RPMI7951 (cell line): ENCODE results near the gene ARHGAP27. TPM values are rescaled to one million over a fixed set of nuclear protein-coding genes. Genes with fewer than 3 reads are reported as not detected.
"Not testable (repeated sequence)": the region's sequence is repeated elsewhere in the genome, so short reads cannot be mapped to it uniquely, and the experiment has no call there.

Source experiments
- DNase-seq: peaks from one replicate; pipeline ENCODE4 v3.0.0-alpha.2; 2012; ENCODE audit warnings: low read depth
- total RNA-seq: library from RNA; depleted of rRNA; stranded (reverse); fragments of >200 nt; shearing (Covaris generic); gene quantifications from 2 replicates; pipeline ENCODE4 v1.2.3, GENCODE V29; 2014

Gene ARHGAP27
- total RNA-seq, 1 experiment from 2014 or later: 0.72 TPM

GRCh38 chr17:45446872-45447625, 14.4 kb upstream of the ARHGAP27 start:
- DNase-seq: not testable (repeated sequence)

- DNase-seq: peak; percentile 58
These were observed 13.5 kb upstream of the ARHGAP27 start for GRCh38 chr17:45445901-45446743.

DNA sequence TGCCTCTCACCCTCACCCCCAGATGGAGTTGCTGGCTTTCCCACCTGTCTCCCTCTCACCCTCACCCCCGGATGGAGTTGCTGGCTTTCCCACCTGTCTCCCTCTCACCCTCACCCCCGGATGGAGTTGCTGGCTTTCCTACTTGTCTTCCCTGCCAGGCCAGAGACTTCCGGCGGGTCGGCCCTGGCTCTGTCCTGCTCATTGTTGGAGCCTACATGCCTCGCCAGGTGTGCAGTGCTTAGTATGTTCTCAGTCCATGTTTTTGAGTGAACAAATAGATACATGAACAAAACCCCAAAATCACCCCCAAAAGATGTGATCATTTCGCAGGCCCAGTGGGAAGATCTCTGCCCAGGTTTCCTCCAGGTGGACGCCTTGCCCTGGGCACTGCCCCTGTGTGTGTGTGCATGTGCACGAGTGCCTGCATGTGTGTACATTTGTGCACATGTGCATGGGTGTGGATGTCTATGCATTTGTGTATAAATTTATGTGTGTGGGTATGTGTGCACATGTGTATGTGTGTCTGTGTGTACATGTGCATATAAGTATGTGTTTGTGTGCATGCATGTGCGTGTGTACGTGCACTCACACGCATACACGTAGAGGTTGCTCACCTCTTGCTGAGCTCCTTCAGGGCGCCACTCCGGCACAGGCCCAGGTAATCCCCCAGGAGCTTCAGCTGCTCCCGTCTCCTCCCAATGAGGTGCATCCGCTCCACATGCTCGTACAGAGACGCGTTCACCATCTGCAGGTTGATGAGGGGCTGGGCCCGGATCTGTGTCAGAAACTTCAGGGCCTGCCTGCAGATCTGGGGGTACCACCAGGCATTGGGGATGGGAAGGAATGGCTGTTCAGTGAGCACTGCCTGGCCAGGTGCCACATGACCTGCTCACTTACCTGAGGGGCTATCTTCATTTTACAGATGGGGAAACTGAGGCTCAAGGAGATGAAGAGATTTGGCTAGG, 12.5 kb upstream of the ARHGAP27 start:
- DNase-seq: not testable (repeated sequence)

DNA sequence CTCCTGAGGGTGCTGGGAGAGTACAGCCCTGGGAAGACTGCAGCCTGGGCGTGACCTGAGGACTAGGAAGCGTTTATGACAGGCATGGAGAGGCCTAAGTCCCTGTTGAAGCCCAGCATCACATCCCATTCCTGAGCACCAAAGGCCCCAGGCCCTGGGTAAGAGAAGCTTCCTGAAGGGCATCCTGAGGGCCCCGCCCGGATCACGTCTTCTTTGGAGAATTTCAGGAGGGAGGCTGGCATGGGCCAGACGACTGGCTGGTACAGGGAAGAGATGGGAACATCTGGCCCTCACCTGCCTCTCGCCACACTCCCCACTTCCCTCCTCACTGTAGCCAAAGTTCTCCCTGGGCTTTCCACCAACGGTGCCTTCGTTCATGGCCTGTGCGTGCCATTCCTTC, 11.6 kb upstream of the ARHGAP27 start:
- not testable (repeated sequence) for DNase-seq

GRCh38 chr17:45443371-45444260, 10.9 kb upstream of the ARHGAP27 start:
- not testable (repeated sequence) for DNase-seq

GRCh38 chr17:45441526-45442310, 9.0 kb upstream of the ARHGAP27 start:
- DNase-seq: no peak

DNA sequence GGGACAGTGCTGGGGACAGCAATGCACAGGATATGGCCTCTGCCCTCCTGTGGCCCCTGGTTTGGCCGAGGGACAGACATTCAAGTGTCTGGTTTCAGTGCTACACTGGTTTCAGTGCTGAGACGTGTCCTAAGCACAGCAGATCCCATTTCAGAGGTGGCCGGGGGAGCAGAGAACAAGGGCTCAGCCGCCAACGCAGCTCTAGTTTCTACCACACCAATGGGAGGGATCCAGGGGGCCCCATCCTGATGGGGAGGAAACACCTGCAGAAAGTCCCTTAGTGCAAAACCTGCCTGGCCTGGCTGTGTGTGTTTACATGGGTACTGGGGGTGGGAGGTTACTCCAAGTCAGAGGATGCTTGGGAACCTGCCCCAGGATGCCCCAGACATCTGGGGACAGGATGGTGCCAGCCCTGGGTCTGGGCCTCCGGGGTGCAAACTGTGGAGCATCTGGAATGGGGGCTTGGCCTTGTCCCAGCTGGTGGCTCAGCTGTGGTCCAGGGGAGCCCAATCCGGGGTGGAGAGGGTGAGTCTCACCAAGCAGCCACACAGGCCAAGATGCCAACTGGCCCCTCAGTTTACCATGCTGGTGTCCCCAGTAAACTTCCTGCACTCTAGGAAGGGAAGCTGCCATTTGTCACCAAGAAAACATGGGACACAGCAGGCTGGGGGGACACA, 8.3 kb upstream of the ARHGAP27 start:
- DNase-seq: not testable (repeated sequence)

GRCh38 chr17:45440161-45440778, 7.6 kb upstream of the ARHGAP27 start:
- no peak for DNase-seq

GRCh38 chr17:45438931-45439610, 6.4 kb upstream of the ARHGAP27 start:
- no peak for DNase-seq

DNA sequence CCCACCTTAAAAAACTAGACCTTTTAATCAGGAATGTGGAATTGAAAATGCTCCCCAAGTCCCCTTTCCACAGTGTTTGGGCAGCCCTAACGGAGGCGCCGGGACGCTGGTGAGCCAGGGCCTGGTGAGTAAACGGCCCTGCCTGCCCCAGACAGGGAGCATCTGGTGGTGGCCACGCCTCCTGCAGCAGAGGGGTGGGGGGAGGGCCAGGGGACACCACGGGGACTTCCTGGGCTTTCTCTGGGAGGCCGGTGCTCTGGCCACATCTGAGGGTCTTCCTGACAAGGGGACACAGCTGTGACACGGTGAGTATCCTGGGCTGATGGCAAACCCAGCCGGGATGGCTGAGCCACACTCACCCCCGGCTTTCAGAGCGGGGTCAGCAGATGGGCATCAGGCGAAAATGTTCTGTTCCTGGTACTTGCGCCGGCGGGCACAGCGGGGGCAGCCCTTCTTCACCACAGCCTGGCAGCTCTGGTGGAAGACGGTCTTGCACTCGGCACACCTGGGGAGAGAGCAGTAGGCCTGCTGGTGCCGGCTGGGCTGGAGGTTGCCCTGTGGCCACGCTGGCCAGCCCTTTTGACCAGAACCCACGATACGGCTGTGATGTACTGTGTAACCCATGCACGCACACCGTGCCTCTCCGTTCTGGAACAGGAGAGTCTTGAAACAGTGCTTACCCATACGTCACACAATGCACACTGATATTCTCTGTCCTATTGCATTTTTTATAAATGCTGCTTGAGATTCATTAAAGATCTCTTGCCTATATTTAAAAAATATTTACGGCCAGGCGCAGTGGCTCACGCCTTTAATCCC, 5.0 kb upstream of the ARHGAP27 start:
- no peak for DNase-seq

GRCh38 chr17:45436625-45437464, 4.2 kb upstream of the ARHGAP27 start:
- no peak for DNase-seq

- DNase-seq: no peak
These were observed 3.5 kb upstream of the ARHGAP27 start for GRCh38 chr17:45436161-45436560.

DNA sequence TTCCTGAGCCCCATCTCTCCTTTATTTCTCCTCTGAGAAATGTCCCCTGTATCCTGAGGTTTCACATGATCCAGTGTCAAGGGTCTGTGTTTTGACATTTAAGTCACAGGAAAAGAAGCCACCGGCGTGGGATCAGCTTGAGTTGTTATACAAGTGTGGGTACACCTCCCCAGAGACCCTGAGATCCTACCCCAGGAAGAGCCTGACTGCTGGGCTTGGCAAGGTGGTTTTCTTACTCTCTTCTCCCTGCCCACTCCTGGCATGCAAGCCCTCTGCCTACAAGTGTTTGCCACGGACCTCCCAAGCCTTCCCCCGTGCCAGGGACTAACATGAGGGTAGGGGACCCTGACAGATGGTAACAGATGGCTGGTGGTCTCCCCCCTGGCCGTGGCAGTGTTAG, 2.8 kb upstream of the ARHGAP27 start:
- DNase-seq: no peak

GRCh38 chr17:45433159-45433535, 477 bp upstream of the ARHGAP27 start:
- no peak for DNase-seq

GRCh38 chr17:45431531-45432404, 902 bp downstream of the ARHGAP27 start:
- peak; percentile 29 for DNase-seq
